H1 (cell line): ENCODE data around the gene DIS3.

Experiments
- CHD1 ChIP-seq: IDR thresholded peaks from 2 replicates; pipeline ENCODE4 v1.6.1; 2012; ENCODE audit warnings: low read depth, low read length, improper control_type of control experiment
- EP300 ChIP-seq, 2 experiments: IDR thresholded peaks; 1 replicate in 1 of 2; 2 replicates in 1 of 2; pipeline ENCODE4 v1.6.1; 2011 to 2012; ENCODE audit warnings: low read depth in 2 of 2, low read length in 2 of 2, mild to moderate bottlenecking in 2 of 2, borderline replicate concordance in 1 of 2, inconsistent platforms in 1 of 2, moderate library complexity in 1 of 2
- POLR2AphosphoS5 ChIP-seq: IDR thresholded peaks from 2 replicates; pipeline ENCODE4 v1.6.1; 2011; ENCODE audit warnings: low read depth, low read length
- TF ChIP-seq, protein P1 (sequence below), 3 experiments: IDR thresholded peaks; 1 replicate in 2 of 3; 2 replicates in 1 of 3; pipeline versions ENCODE4 v1.5.1 to v1.6.1; 2011; ENCODE audit warnings: low read length in 3 of 3, mild to moderate bottlenecking in 3 of 3, inconsistent platforms in 2 of 3, low read depth in 1 of 3, moderate library complexity in 1 of 3; ENCODE audit not compliant: insufficient read depth in 1 of 3; ENCODE audit errors: control extremely low read depth in 1 of 3

- TF ChIP-seq CHD1 = no peak
- no peak for TF ChIP-seq POLR2AphosphoS5
- TF ChIP-seq EP300 (IDR thresholded peaks at IDR 0.05; ENCODE audit: borderline replicate concordance in 1 of 2, low read depth in 2 of 2, low read length in 2 of 2) = no peak
- TF ChIP-seq, protein P1, sequence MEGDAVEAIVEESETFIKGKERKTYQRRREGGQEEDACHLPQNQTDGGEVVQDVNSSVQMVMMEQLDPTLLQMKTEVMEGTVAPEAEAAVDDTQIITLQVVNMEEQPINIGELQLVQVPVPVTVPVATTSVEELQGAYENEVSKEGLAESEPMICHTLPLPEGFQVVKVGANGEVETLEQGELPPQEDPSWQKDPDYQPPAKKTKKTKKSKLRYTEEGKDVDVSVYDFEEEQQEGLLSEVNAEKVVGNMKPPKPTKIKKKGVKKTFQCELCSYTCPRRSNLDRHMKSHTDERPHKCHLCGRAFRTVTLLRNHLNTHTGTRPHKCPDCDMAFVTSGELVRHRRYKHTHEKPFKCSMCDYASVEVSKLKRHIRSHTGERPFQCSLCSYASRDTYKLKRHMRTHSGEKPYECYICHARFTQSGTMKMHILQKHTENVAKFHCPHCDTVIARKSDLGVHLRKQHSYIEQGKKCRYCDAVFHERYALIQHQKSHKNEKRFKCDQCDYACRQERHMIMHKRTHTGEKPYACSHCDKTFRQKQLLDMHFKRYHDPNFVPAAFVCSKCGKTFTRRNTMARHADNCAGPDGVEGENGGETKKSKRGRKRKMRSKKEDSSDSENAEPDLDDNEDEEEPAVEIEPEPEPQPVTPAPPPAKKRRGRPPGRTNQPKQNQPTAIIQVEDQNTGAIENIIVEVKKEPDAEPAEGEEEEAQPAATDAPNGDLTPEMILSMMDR (IDR thresholded peaks at IDR 0.05; ENCODE audit: control extremely low read depth in 1 of 3, insufficient read depth in 1 of 3, low read depth in 1 of 3, low read length in 3 of 3) = no peak
Measured at GRCh38 chr13:72820898-72821279, 39.2 kb upstream of the DIS3 start.
